ENCODE results near the gene NBR1. TPM values are rescaled to one million over a fixed set of nuclear protein-coding genes. Genes with fewer than 3 reads are reported as not detected.
"Not testable (repeated sequence)": the region's sequence is repeated elsewhere in the genome, so short reads cannot be mapped to it uniquely, and the experiment has no call there.

NBR1 gene
- total RNA-seq, 1 experiment from 2014 or later = 93.7 TPM

- intact Hi-C loops (cut with micrococcal nuclease; ENCODE audit: unreplicated experiment) = no loop called here
- Histone ChIP-seq H4K20me1 (ENCODE audit: insufficient read depth) (peaks cover 30% of the 10 kb centered on the region), H3K4me3 (no peak overlapping the region), H2AFZ (no peak overlapping the region), H3K27me3 (ENCODE audit: insufficient read depth, low read depth) (no peaks in the 10 kb centered on the region), H3F3A (ENCODE audit: insufficient read depth, low read depth) (0 out of 2 replicates have a peak, but pooled peaks cover 12% of the 10 kb centered on the region), H3K27ac (no peak overlapping the region), H3K4me1 (replicated peaks; ENCODE audit: insufficient read depth) (no peaks in the 10 kb centered on the region; the same call in 1 of the 2 replicates), H3K9me3 (ENCODE audit: insufficient read depth, low read depth) (no peaks in the 10 kb centered on the region), H3K79me2 (ENCODE audit: low read depth) (peaks cover 51% of the 10 kb centered on the region), H3K36me3 (ENCODE audit: low read depth) (peaks cover 12% of the 10 kb centered on the region), H3K9me2 (ENCODE audit: insufficient read depth) (no peaks in the 10 kb centered on the region), H3K4me2 (no peak overlapping the region)
- BruUV-seq (replicated peaks) = no TSS peak
- CTCF ChIA-PET = no interaction called here
- POLR2A ChIA-PET (ENCODE audit: unreplicated experiment) = interaction anchor here (0.6 kb wide), 1 partner anchor 1458 kb away, joined by 5 read pairs; no protein-coding TSS in a partner anchor
- no peak for TF ChIP-seq EZH2 (IDR thresholded peaks at IDR 0.05; ENCODE audit: low read depth)
- no peak for TF ChIP-seq CTCF (conservative IDR thresholded peaks at IDR 0.05)
- no peak for DNase-seq
Observed at GRCh38 chr17:43129671-43130010, 41.4 kb upstream of the NBR1 start.

GRCh38 chr17:43132117-43132516 lies 38.9 kb upstream of the NBR1 start:
- POLR2A ChIA-PET (ENCODE audit: unreplicated experiment) = interaction anchor here (0.6 to 0.7 kb wide), 2 partner anchors 20 to 184 kb away, joined by 11 to 20 read pairs; no protein-coding TSS in a partner anchor
- no peaks in the 10 kb centered on the region for H3K9me2 ChIP-seq (ENCODE audit: insufficient read depth)
- H3K9me3 ChIP-seq (ENCODE audit: insufficient read depth, low read depth) = no peaks in the 10 kb centered on the region
- H3K4me3 ChIP-seq = no peak overlapping the region
- TF ChIP-seq CTCF (conservative IDR thresholded peaks at IDR 0.05) (no peak), EZH2 (IDR thresholded peaks at IDR 0.05; ENCODE audit: low read depth) (no peak)
- H2AFZ ChIP-seq = no peak overlapping the region
- H3K27ac ChIP-seq = no peak overlapping the region
- H3K79me2 ChIP-seq (ENCODE audit: low read depth) = peaks cover 33% of the 10 kb centered on the region
- intact Hi-C loops (cut with micrococcal nuclease; ENCODE audit: unreplicated experiment) = no loop called here
- H3F3A ChIP-seq (ENCODE audit: insufficient read depth, low read depth) = peaks cover 19% of the 10 kb centered on the region; the same call in 1 of the 2 replicates
- H3K4me2 ChIP-seq = no peak overlapping the region
- H3K4me1 ChIP-seq (replicated peaks; ENCODE audit: insufficient read depth) = no peaks in the 10 kb centered on the region
- CTCF ChIA-PET = no interaction called here
- H3K27me3 ChIP-seq (ENCODE audit: insufficient read depth, low read depth) = no peaks in the 10 kb centered on the region
- peaks cover 18% of the 10 kb centered on the region for H3K36me3 ChIP-seq (ENCODE audit: low read depth)
- peaks cover 30% of the 10 kb centered on the region for H4K20me1 ChIP-seq (ENCODE audit: insufficient read depth)
- no TSS peak for BruUV-seq (replicated peaks)
- DNase-seq = no peak

- Histone ChIP-seq H3K79me2 (ENCODE audit: low read depth) (peaks cover 23% of the 10 kb centered on the region), H4K20me1 (ENCODE audit: insufficient read depth) (peaks cover 30% of the 10 kb centered on the region), H3K36me3 (ENCODE audit: low read depth) (peaks cover 14% of the 10 kb centered on the region), H3F3A (ENCODE audit: insufficient read depth, low read depth) (peaks cover 14% of the 10 kb centered on the region; the same call in 1 of the 2 replicates)
- H3K27me3 ChIP-seq (ENCODE audit: insufficient read depth, low read depth); CTCF ChIA-PET; H3K4me1 ChIP-seq (replicated peaks; ENCODE audit: insufficient read depth); H3K9me2 ChIP-seq (ENCODE audit: insufficient read depth); H3K27ac ChIP-seq; POLR2A ChIA-PET (ENCODE audit: unreplicated experiment); intact Hi-C loops (cut with micrococcal nuclease; ENCODE audit: unreplicated experiment); H2AFZ ChIP-seq; DNase-seq; H3K9me3 ChIP-seq (ENCODE audit: insufficient read depth, low read depth); BruUV-seq (replicated peaks); H3K4me3 ChIP-seq; H3K4me2 ChIP-seq: not testable (repeated sequence)
Observed at GRCh38 chr17:43133439-43133838, 37.6 kb upstream of the NBR1 start.
